Colonic mucosa (tissue), 4 donors: ENCODE data around the gene FADS1. TPM values are rescaled to one million over a fixed set of nuclear protein-coding genes. Genes with fewer than 3 reads are reported as not detected.

Experiments
- DNase-seq: peaks from one replicate; pipeline ENCODE4 v3.0.0-alpha.2; 2020
- H3K27ac ChIP-seq: fragments of 200-600 bp; one replicate; pipeline ENCODE4 v1.8.0; 2021
- H3K27me3 ChIP-seq: fragments of 200-600 bp; one replicate; pipeline ENCODE4 v1.8.0; 2021
- H3K36me3 ChIP-seq: fragments of 200-600 bp; one replicate; pipeline ENCODE4 v1.8.0; 2021
- H3K4me1 ChIP-seq: fragments of 200-600 bp; one replicate; pipeline ENCODE4 v1.8.0; 2021; ENCODE audit warnings: mild to moderate bottlenecking
- H3K4me3 ChIP-seq: fragments of 200-600 bp; one replicate; pipeline ENCODE4 v1.8.0; 2021
- H3K9ac ChIP-seq, 2 donors: one replicate each; pipeline ENCODE4 v1.7.0; 2013; ENCODE audit warnings: control low read depth in 2 of 2, low read depth in 2 of 2, low read length in 2 of 2
- H3K9me3 ChIP-seq: fragments of 200-600 bp; one replicate; pipeline ENCODE4 v1.8.0; 2021
- CTCF ChIP-seq: fragments of 200-600 bp; IDR thresholded peaks from one replicate; pipeline ENCODE4 v1.8.0; 2022; ENCODE audit warnings: antibody characterized with exemption, mild to moderate bottlenecking
- intact Hi-C: fragments of 100-400 bp; cut with DNase I; formaldehyde crosslinking; loops from one replicate; pipeline ENCODE4 v1.14.1; 2022
- total RNA-seq, 2 donors: library from RNA; stranded (reverse); fragmentation: NEBNext Ultra II Directional in 1 of 2; extraction: Animal tissue kit (Norgen Biotek cat#: 25700) in 1 of 2; gene quantifications; one replicate each; pipeline ENCODE4 v1.2.1, GENCODE V29; 2021
- donor health status: healthy.
- donor health status: DM: no; HTN: no; CAD: no.
- donor health status: DM: no; HTN: no; CAD: no.

FADS1 gene
- total RNA-seq, 2 donors from 2014 or later: 6.9 to 17.4 TPM

- no peak overlapping the region for H3K4me3 ChIP-seq
Measured at GRCh38 chr11:61768376-61769076, 48.3 kb downstream of the FADS1 start.

DNA sequence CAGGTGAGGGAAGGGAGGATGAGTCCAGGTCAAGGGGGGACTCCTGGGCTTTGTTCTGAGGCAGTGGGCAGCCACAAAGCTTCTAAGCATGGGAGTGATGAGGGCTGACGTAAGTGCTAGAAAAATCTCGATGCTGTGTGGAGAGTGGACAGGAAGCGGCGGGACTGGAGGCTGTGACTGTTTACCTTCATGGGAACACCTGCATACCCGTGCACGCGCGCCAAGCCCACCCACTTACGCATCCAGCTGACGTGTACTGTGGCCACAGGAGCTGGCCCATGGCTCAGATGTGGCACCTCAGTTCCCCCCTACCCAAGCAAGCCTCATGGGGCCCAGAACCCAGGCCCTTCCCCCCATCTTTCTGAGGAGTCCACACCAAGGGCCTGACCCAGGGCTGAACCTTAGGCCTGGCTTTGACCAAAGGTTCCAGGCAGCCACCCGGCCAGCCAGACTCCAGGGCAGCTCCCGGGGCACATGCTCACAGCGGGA is 50.4 kb downstream of the FADS1 start:
- no peaks in the 10 kb centered on the region for H3K27me3 ChIP-seq
- no peak for TF ChIP-seq CTCF
- H3K4me3 ChIP-seq: no peak overlapping the region
- no peaks in the 10 kb centered on the region for H3K36me3 ChIP-seq
- no peaks in the 10 kb centered on the region for H3K9me3 ChIP-seq
- no peaks in the 10 kb centered on the region for H3K4me1 ChIP-seq
- no peak for DNase-seq
- H3K9ac ChIP-seq: no peak overlapping the region
- no peak overlapping the region for H3K27ac ChIP-seq
- intact Hi-C loops: no loop called here

More at GRCh38 chr11:61768376-61769076, 48.3 kb downstream of the FADS1 start:
- no peak for TF ChIP-seq CTCF
- Histone ChIP-seq H3K27me3 (no peaks in the 10 kb centered on the region), H3K9me3 (no peaks in the 10 kb centered on the region), H3K9ac (no peak overlapping the region), H3K27ac (no peak overlapping the region), H3K36me3 (no peaks in the 10 kb centered on the region), H3K4me1 (no peaks in the 10 kb centered on the region)
- no peak for DNase-seq
- intact Hi-C loops: no loop called here

GRCh38 chr11:61765550-61766253 is 51.1 kb downstream of the FADS1 start:
- Histone ChIP-seq H3K4me1 (no peaks in the 10 kb centered on the region), H3K9me3 (no peaks in the 10 kb centered on the region), H3K36me3 (no peaks in the 10 kb centered on the region), H3K27me3 (no peaks in the 10 kb centered on the region), H3K4me3 (no peak overlapping the region), H3K27ac (no peak overlapping the region), H3K9ac (no peak overlapping the region)
- intact Hi-C loops: no loop called here
- no peak for TF ChIP-seq CTCF
- no peak for DNase-seq

- no peak for TF ChIP-seq CTCF
- DNase-seq: no peak
- Histone ChIP-seq H3K27ac (no peak overlapping the region), H3K9me3 (no peaks in the 10 kb centered on the region), H3K9ac (no peak overlapping the region), H3K4me3 (no peak overlapping the region), H3K36me3 (no peaks in the 10 kb centered on the region), H3K27me3 (no peaks in the 10 kb centered on the region), H3K4me1 (no peaks in the 10 kb centered on the region)
- intact Hi-C loops: no loop called here
Measured at GRCh38 chr11:61764606-61765260, 52.1 kb downstream of the FADS1 start.

GRCh38 chr11:61763930-61764605 is 52.7 kb downstream of the FADS1 start:
- intact Hi-C loops: no loop called here
- H3K27me3 ChIP-seq: no peaks in the 10 kb centered on the region
- no peak for DNase-seq

More at GRCh38 chr11:61763930-61764605, 52.7 kb downstream of the FADS1 start:
- no peak overlapping the region for H3K27ac ChIP-seq
- H3K4me3 ChIP-seq: no peak overlapping the region
- H3K4me1 ChIP-seq: no peaks in the 10 kb centered on the region
- H3K9ac ChIP-seq: no peak overlapping the region
- H3K9me3 ChIP-seq: no peaks in the 10 kb centered on the region
- no peaks in the 10 kb centered on the region for H3K36me3 ChIP-seq
- TF ChIP-seq CTCF: no peak
